ACC112 (cell line): Measurements from ENCODE around the gene IL6R.
"Not testable (repeated sequence)": the region's sequence is repeated elsewhere in the genome, so short reads cannot be mapped to it uniquely, and the experiment has no call there.

ENCODE experiments used
- H2AFZ ChIP-seq: fragments of 200-600 bp; sonication (generic); one replicate; pipeline ENCODE4 v1.6.0; 2017; ENCODE audit warnings: antibody characterized with exemption, low read length; ENCODE audit not compliant: unreplicated experiment
- H3K27ac ChIP-seq: fragments of 200-600 bp; sonication (generic); 2 replicates; pipeline ENCODE4 v1.5.1; 2014; ENCODE audit warnings: low read depth, mild to moderate bottlenecking, antibody characterized with exemption, low read length, moderate library complexity
- H3K27me3 ChIP-seq: fragments of 200-600 bp; sonication (generic); 2 replicates; pipeline ENCODE4 v1.6.1; 2014; ENCODE audit warnings: mild to moderate bottlenecking, antibody characterized with exemption, low read length, moderate library complexity, mixed read lengths; ENCODE audit not compliant: insufficient read depth
- H3K36me3 ChIP-seq: fragments of 200-600 bp; sonication (generic); 2 replicates; pipeline ENCODE4 v1.6.1; 2016; ENCODE audit warnings: mild to moderate bottlenecking, antibody characterized with exemption, low read length, moderate library complexity, mixed read lengths; ENCODE audit not compliant: insufficient read depth
- H3K4me1 ChIP-seq: fragments of 200-600 bp; sonication (generic); one replicate; pipeline ENCODE4 v1.6.1; 2016; ENCODE audit warnings: low read length, mixed read lengths; ENCODE audit not compliant: insufficient read depth, unreplicated experiment, control insufficient read depth
- H3K4me3 ChIP-seq: fragments of 200-600 bp; sonication (generic); 2 replicates; pipeline ENCODE4 v1.5.1; 2014; ENCODE audit warnings: mild to moderate bottlenecking, low read depth, low read length
- H3K79me2 ChIP-seq: fragments of 200-600 bp; sonication (generic); one replicate; pipeline ENCODE4 v1.6.0; 2016; ENCODE audit warnings: low read length; ENCODE audit not compliant: control insufficient read depth, unreplicated experiment, insufficient read depth

Gene IL6R

DNA sequence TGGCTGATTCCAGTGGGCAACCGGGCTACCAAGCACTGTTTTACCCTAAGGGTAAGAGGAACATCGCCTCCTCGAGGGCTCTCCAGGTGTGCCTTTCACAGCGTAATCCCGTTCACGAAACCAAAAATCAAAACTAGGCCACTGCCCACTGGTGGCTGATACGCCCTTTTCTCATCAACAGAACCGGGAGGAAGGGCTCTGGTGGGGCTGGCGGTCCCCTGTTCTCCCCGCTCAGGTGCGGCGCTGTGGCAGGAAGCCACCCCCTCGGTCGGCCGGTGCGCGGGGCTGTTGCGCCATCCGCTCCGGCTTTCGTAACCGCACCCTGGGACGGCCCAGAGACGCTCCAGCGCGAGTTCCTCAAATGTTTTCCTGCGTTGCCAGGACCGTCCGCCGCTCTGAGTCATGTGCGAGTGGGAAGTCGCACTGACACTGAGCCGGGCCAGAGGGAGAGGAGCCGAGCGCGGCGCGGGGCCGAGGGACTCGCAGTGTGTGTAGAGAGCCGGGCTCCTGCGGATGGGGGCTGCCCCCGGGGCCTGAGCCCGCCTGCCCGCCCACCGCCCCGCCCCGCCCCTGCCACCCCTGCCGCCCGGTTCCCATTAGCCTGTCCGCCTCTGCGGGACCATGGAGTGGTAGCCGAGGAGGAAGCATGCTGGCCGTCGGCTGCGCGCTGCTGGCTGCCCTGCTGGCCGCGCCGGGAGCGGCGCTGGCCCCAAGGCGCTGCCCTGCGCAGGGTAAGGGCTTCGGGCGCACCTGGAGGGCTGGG is at the start of gene IL6R:
TSS of gene IL6R (plus strand) at position 360 of the 763 bp plus-strand sequence. CDS start at position 647, 287 bp downstream.
- H3K4me1 ChIP-seq = peaks cover 23% of the 10 kb centered on the region
- H3K79me2 ChIP-seq = peaks cover 31% of the 10 kb centered on the region
- peak within 1 kb of the TSS; percentile 94 for H3K4me3 ChIP-seq
- H3K36me3 ChIP-seq = no peaks in the 10 kb centered on the region
- peak within 1 kb of the TSS; percentile 92 for H3K27ac ChIP-seq
- no peaks in the 10 kb centered on the region for H3K27me3 ChIP-seq
- peak within 1 kb of the TSS; percentile 43 for H2AFZ ChIP-seq

DNA sequence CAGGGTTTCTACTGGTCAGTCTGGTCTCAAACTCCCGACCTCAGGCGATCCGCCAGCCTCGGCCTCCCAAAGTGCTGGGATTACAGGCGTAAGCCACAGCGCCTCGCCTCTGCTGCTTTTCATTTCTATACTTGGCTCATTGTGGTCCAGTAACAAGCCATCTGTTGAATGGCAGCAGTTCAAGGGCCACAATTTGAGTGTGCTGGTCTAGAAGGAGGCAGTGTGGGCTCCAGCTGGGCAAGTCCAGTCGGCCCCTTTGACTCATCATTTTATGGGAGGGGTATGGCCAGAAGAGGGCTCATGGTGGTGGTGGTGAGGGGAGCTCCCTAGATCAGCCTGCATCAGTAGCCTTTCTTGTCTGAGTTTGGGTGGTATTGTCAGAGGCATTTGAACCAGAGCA is 46.6 kb upstream of the IL6R start:
- no peak overlapping the region for H3K27ac ChIP-seq
- no peaks in the 10 kb centered on the region for H3K36me3 ChIP-seq
- no peak overlapping the region for H2AFZ ChIP-seq
- no peaks in the 10 kb centered on the region for H3K79me2 ChIP-seq
- no peaks in the 10 kb centered on the region for H3K27me3 ChIP-seq
- H3K4me1 ChIP-seq = peaks cover 5% of the 10 kb centered on the region
- no peak overlapping the region for H3K4me3 ChIP-seq

DNA sequence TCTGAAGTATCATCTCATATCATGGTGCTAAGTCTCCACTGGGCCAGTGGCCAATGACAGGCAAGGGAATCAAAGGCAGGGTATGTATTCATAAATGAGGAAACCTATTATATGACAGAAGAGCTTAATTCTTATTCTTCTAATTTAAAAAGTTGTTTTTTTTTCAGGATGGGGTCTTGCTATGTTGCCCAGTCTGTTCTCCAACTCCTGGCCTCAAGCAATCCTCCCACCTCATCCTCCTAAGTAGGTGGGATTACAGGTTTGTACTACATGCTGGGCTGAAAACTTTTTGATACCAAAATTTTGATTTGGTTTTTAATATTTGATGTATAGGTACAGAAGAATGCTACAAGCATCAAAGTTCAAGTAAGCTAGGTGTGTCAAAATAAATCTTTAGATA is 44.9 kb upstream of the IL6R start:
- Histone ChIP-seq H3K27ac (no peak overlapping the region), H3K36me3 (no peaks in the 10 kb centered on the region), H3K27me3 (no peaks in the 10 kb centered on the region), H3K4me3 (no peak overlapping the region), H2AFZ (no peak overlapping the region), H3K79me2 (no peaks in the 10 kb centered on the region), H3K4me1 (no peaks in the 10 kb centered on the region)

DNA sequence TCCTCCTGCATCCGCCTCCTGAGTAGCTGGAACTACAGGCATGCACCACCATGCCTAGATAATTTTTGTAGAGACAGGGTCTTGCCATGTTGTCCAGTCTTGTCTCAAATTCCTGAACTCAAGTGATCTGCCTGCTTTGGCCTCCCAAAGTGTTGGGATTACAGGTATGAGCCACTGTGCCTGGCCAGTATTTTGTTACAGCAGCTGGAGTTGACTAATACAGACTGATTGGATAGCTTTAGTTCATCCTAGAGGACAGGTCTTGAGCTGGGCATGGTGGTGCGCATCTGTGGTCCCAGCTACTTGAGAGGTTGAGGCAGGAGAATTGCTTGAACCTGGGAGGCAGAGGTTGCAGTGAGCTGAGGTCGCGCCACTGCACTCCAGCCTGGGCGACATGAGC is 44.3 kb upstream of the IL6R start:
- H2AFZ ChIP-seq, H3K79me2 ChIP-seq, H3K4me1 ChIP-seq, H3K27me3 ChIP-seq, H3K4me3 ChIP-seq, H3K27ac ChIP-seq, H3K36me3 ChIP-seq: not testable (repeated sequence)

DNA sequence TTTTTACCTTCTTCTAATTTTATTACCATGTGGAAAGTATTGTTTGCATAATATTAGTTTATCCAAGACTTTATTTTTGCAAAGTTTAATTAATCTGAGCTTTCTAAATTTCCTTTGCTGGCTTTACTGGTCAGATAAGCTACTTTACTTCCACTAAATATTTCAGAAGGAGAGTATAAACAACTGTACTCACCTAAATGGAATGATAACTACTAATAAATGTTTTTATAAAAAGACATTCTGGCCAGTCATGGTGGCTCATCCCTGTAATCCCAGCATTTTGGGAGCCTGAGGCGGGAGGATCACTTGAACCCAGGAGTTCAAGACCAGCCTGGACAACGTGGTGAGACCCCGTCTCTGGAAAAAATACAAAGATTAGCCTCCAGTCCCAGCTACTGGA is 43.8 kb upstream of the IL6R start:
- H3K4me1 ChIP-seq = no peaks in the 10 kb centered on the region
- no peak overlapping the region for H2AFZ ChIP-seq
- H3K79me2 ChIP-seq = no peaks in the 10 kb centered on the region
- no peaks in the 10 kb centered on the region for H3K36me3 ChIP-seq
- H3K27ac ChIP-seq = no peak overlapping the region
- no peaks in the 10 kb centered on the region for H3K27me3 ChIP-seq
- no peak overlapping the region for H3K4me3 ChIP-seq

DNA sequence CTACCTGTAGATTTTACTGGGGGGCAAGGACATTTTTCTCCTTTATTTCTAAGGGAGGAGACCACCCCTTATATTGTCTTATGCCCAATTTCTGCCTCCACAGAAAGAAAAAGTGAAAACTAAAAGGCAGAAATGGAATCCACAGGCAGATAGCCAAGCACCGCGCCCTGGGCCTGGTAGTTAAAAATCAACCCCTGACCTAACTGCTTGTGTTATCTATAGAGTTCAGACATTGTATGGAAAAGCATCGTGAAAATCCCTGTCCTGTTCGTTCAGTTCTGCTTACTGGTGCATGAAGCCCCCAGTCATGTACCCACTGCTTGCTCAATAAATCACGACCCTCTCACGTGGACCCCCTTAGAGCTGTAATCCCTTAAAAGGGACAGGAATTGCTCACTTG is 33.7 kb upstream of the IL6R start:
- no peak overlapping the region for H3K4me3 ChIP-seq
- no peak overlapping the region for H3K27ac ChIP-seq
- no peaks in the 10 kb centered on the region for H3K27me3 ChIP-seq
- no peaks in the 10 kb centered on the region for H3K4me1 ChIP-seq
- H3K36me3 ChIP-seq = no peaks in the 10 kb centered on the region
- no peak overlapping the region for H2AFZ ChIP-seq
- no peaks in the 10 kb centered on the region for H3K79me2 ChIP-seq

DNA sequence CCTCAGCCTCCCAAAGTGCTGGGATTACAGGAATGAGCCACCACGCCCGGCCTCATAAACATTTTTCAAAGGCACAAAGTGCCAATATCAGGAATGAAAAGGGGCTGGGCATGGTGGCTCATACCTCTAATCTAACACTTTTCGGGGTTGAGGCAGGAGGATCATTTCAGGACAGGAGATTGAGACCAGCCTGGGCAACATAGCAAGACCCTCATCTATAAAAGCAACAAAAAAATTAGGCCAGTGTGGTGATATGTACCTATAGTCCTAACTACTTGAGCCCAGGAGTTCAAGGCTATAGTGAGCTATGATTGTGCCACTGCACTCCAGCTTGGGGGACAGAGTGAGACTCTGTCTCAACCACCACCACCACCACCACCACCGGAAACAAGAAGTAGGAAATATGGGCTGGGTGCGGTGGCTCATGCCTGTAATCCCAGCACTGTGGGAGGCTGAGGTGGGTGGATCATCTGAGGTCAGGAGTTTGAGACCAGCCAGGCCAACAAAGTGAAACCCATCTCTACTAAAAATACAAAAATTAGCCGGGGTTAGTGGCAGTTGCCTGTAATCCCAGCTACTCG is 31.3 kb upstream of the IL6R start:
- H2AFZ ChIP-seq, H3K27me3 ChIP-seq, H3K36me3 ChIP-seq, H3K27ac ChIP-seq, H3K79me2 ChIP-seq, H3K4me3 ChIP-seq, H3K4me1 ChIP-seq: not testable (repeated sequence)

DNA sequence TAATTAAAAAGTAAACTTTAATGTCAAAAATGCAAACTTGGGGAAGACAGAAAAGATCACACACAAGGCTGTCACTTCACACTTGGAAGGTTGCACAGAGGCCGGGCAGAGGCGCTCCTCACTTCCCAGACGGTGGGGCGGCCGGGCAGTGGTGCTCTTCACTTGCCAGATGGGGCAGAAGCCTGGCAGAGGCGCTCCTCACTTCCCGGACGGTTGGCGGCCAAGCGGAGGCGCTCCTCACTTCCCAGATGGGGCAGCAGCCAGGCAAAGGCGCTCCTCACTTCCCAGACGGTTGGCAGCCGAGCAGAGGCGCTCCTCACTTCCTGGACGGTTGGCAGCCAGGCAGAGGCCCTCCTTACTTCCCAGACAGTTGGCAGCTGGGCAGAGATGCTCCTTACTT is 25.8 kb upstream of the IL6R start:
- Histone ChIP-seq H3K79me2 (no peaks in the 10 kb centered on the region), H3K36me3 (no peaks in the 10 kb centered on the region), H3K27me3 (no peaks in the 10 kb centered on the region), H3K4me3 (no peak overlapping the region), H3K27ac (no peak overlapping the region), H3K4me1 (no peaks in the 10 kb centered on the region), H2AFZ (no peak overlapping the region)

DNA sequence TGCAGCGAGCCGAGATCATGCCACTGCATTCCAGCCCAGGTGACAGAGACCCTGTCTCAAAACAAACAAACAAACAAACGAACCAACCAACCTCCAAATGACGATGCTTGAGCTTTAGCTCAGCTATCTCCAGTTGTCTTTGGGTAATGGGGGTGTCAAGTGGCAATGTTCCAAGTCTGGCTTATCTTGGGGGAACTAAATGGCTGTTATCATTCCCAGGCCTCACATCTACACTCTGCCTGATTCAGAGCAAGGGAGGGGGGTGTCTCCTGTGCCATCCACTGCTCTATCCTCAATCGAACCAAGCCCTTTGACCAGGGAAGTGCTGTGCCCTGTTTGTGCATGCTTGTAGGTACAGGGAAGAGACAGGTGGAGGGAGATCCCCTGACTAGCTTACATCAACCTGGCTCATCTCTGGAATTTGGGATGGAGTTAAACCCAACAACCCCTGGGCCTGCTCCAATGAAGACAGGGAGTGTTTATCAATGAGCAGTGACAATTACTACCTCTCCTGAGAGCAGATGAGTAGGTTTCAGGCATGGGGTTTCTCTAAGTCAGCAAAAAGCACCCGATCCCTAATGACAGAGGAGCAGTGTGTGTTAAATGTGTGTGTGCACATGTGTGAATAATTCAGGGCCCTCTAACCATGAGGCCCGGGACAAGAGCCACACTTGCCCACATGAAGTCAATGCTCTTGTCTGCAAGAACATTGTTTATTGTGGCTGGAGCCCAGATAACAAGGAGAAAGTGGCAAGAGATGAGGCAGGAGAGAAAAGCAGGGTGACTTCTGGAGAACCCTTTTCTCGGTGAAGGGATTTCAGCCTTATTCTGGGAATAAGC is 20.3 kb upstream of the IL6R start:
- H3K4me3 ChIP-seq = no peak overlapping the region
- no peaks in the 10 kb centered on the region for H3K36me3 ChIP-seq
- no peaks in the 10 kb centered on the region for H3K4me1 ChIP-seq
- H3K27me3 ChIP-seq = no peaks in the 10 kb centered on the region
- H3K27ac ChIP-seq = no peak overlapping the region
- no peak overlapping the region for H2AFZ ChIP-seq
- H3K79me2 ChIP-seq = no peaks in the 10 kb centered on the region

DNA sequence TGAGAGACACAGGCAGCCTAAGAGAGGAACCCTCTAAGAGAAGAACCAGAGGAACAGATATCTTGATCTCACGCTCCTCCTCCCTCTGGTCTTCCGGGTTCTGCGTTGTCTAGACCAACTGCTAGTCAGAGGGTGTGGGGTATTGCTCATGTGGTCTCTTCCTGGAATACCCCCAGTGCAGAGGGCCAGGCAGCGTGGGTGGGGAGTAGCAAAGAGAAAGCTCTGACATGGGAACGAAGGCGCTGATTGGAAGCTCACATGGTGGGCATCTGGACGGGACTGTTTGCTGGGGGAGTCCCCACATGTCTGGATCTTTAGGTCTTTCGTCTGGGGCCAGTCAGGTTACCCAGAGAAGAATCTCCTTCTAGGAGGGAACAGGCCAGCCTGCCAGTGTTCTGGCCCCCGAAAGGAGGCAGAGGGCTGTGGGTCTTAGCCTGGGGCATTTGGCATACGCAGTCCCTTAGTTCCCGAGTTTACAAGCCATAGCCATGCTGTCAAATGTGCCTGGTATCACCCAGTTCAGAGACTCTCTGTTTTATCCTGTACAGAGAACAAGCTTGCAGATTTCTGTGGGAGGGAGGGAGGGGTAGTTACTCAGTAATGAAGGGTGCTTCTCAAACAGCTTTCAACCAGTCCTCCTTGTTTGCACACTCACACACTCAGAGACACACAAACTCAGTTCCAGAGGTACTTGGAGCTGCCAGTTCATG is 18.3 kb upstream of the IL6R start:
- no peak overlapping the region for H3K4me3 ChIP-seq

More for the DNA sequence above, 18.3 kb upstream of the IL6R start:
- H3K79me2 ChIP-seq = no peaks in the 10 kb centered on the region
- H3K4me1 ChIP-seq = no peaks in the 10 kb centered on the region
- H3K36me3 ChIP-seq = no peaks in the 10 kb centered on the region
- H3K27ac ChIP-seq = no peak overlapping the region
- H2AFZ ChIP-seq = no peak overlapping the region
- H3K27me3 ChIP-seq = no peaks in the 10 kb centered on the region
